Thyroid gland (tissue), 4 donors: ENCODE data around the gene MAPK6.

Experiments
- CTCF ChIP-seq, 6 experiments: fragments of 200-600 bp in 3 of 6; fragments of 450-650 bp in 3 of 6; sonication (generic) in 3 of 6; IDR thresholded peaks; one replicate each; pipeline ENCODE4 v1.5.1; 2016 to 2019; ENCODE audit warnings: antibody characterized with exemption in 6 of 6, mild to moderate bottlenecking in 2 of 6, inconsistent platforms in 1 of 6, moderate library complexity in 1 of 6
- POLR2A ChIP-seq, 2 donors: fragments of 450-650 bp; IDR thresholded peaks; one replicate each; pipeline ENCODE4 v1.6.1; 2017; ENCODE audit warnings: antibody characterized with exemption in 2 of 2, mild to moderate bottlenecking in 2 of 2, moderate library complexity in 1 of 2

- no peak for TF ChIP-seq POLR2A (IDR thresholded peaks at IDR 0.05)
- no peak for TF ChIP-seq CTCF (IDR thresholded peaks at IDR 0.05)
Measured at GRCh38 chr15:52113708-52114107, 94.7 kb downstream of the MAPK6 start.
